Endothelial cell of umbilical vein (primary cell): ENCODE data around the gene TAF3. TPM values are rescaled to one million over a fixed set of nuclear protein-coding genes. Genes with fewer than 3 reads are reported as not detected.

Source experiments
- BruUV-seq: library from RNA; stranded (reverse); fragments of 400-500 nt; replicated peaks from 2 replicates; lab custom pipeline; 2021; lab: Mats Ljungman, UMichigan
- CTCF ChIA-PET: fragments of 300-600, 350-600 bp; sonication (Branson Sonifier 250); formaldehyde crosslinking; loops from one replicate; lab custom pipeline; 2021; ENCODE audit warnings: antibody characterized with exemption, inconsistent platforms; lab: Charles Lee
- POLR2A ChIA-PET: fragments of 300-600, 350-600 bp; sonication (Branson Sonifier 250); formaldehyde crosslinking; loops from one replicate; lab custom pipeline; 2021; ENCODE audit warnings: antibody characterized with exemption, inconsistent platforms; lab: Charles Lee
- DNase-seq: peaks from one replicate; pipeline ENCODE4 v3.0.0-alpha.2; 2011; ENCODE audit warnings: low read depth, low spot score
- FAIRE-seq: peaks from 2 replicates; lab custom pipeline; 2011; peaks lifted over from hg19 to GRCh38; lab: Jason Lieb, UNC
- H2AFZ ChIP-seq: 2 replicates; pipeline ENCODE4 v1.6.0; 2012; ENCODE audit warnings: low read depth, low read length, control low read depth, inconsistent platforms
- H3K27ac ChIP-seq: 2 replicates; pipeline ENCODE4 v1.5.1; 2011; ENCODE audit warnings: low read depth, mild to moderate bottlenecking, control low read depth, low read length, moderate library complexity; ENCODE audit not compliant: insufficient read depth
- H3K27me3 ChIP-seq, 2 experiments: 2 replicates each; pipeline versions ENCODE4 v1.6.0 to v1.6.1; 2011; ENCODE audit warnings: low read length in 2 of 2, mixed read lengths in 1 of 2; ENCODE audit not compliant: control insufficient read depth in 2 of 2, insufficient read depth in 2 of 2
- H3K36me3 ChIP-seq, 2 experiments: 2 replicates in 1 of 2; 3 replicates in 1 of 2; pipeline ENCODE4 v1.5.1; 2011; ENCODE audit warnings: low read length in 2 of 2, mild to moderate bottlenecking in 1 of 2, moderate library complexity in 1 of 2; ENCODE audit not compliant: control insufficient read depth in 2 of 2, insufficient read depth in 2 of 2; ENCODE audit errors: extremely low read depth in 1 of 2
- H3K4me1 ChIP-seq: 3 replicates; pipeline ENCODE4 v1.5.1; 2011; ENCODE audit warnings: mild to moderate bottlenecking, low read length; ENCODE audit not compliant: control insufficient read depth, insufficient read depth; ENCODE audit errors: extremely low read depth
- H3K4me2 ChIP-seq: 2 replicates; pipeline ENCODE4 v1.6.1; 2011; ENCODE audit warnings: low read length, control low read depth, mixed read lengths; ENCODE audit not compliant: insufficient read depth
- H3K4me3 ChIP-seq, 3 experiments: fragments of 200-600 bp in 1 of 3; sonication (generic), shearing (Covaris generic) in 1 of 3; replicated peaks in 1 of 3; 2 replicates each; pipeline ENCODE4 v1.5.1; 2011 to 2016; ENCODE audit warnings: control low read depth in 3 of 3, low read length in 3 of 3, mild to moderate bottlenecking in 2 of 3, inconsistent platforms in 1 of 3, low read depth in 1 of 3, moderate library complexity in 1 of 3; ENCODE audit not compliant: insufficient read depth in 1 of 3
- H3K79me2 ChIP-seq: 2 replicates; pipeline ENCODE4 v1.6.0; 2012; ENCODE audit warnings: low read length, inconsistent platforms; ENCODE audit not compliant: control insufficient read depth, insufficient read depth
- H3K9ac ChIP-seq: replicated peaks from 2 replicates; pipeline ENCODE3; 2011; ENCODE audit warnings: low read length, control low read depth; ENCODE audit not compliant: insufficient read depth; ENCODE audit errors: extremely low read depth
- H3K9me1 ChIP-seq: replicated peaks from 3 replicates; pipeline ENCODE4 v1.6.0; 2011; ENCODE audit warnings: mild to moderate bottlenecking, low read length; ENCODE audit not compliant: control insufficient read depth, insufficient read depth; ENCODE audit errors: extremely low read depth
- H3K9me3 ChIP-seq: replicated peaks from 2 replicates; pipeline ENCODE4 v1.5.1; 2012; ENCODE audit warnings: low read length, inconsistent platforms; ENCODE audit not compliant: control insufficient read depth, insufficient read depth
- H4K20me1 ChIP-seq: replicated peaks from 2 replicates; pipeline ENCODE3; 2011; ENCODE audit warnings: mild to moderate bottlenecking, low read length; ENCODE audit not compliant: control insufficient read depth, insufficient read depth; ENCODE audit errors: extremely low read depth
- CTCF ChIP-seq, 2 donors: IDR thresholded peaks; 1 replicate in 1 of 2; 2 replicates in 1 of 2; pipeline ENCODE4 v1.5.1; 2011; ENCODE audit warnings: low read length in 2 of 2, mild to moderate bottlenecking in 2 of 2, moderate library complexity in 2 of 2, control low read depth in 1 of 2, inconsistent platforms in 1 of 2, low read depth in 1 of 2; ENCODE audit not compliant: insufficient read depth in 1 of 2; ENCODE audit errors: extremely low read depth in 1 of 2
- EZH2 ChIP-seq: IDR thresholded peaks from 2 replicates; pipeline ENCODE4 v1.6.1; 2012; ENCODE audit warnings: borderline replicate concordance, low read depth, mild to moderate bottlenecking, moderate library complexity, low read length, inconsistent platforms; ENCODE audit not compliant: severe bottlenecking
- FOS ChIP-seq: IDR thresholded peaks from 2 replicates; pipeline ENCODE4 v1.6.1; 2011; ENCODE audit warnings: mild to moderate bottlenecking, low read length, moderate library complexity, borderline replicate concordance; ENCODE audit not compliant: insufficient read depth
- GATA2 ChIP-seq: IDR thresholded peaks from 2 replicates; pipeline ENCODE4 v1.7.0; 2011; ENCODE audit warnings: low read depth, mild to moderate bottlenecking, moderate library complexity, mixed read lengths, low read length; ENCODE audit not compliant: insufficient read length, insufficient read depth
- JUN ChIP-seq: IDR thresholded peaks from 2 replicates; pipeline ENCODE4 v1.6.1; 2011; ENCODE audit warnings: borderline replicate concordance, low read depth; ENCODE audit not compliant: insufficient read length, insufficient read depth
- MAX ChIP-seq: IDR thresholded peaks from 2 replicates; pipeline ENCODE4 v1.6.1; 2011; ENCODE audit not compliant: insufficient read depth, insufficient read length
- MYC ChIP-seq: IDR thresholded peaks from one replicate; pipeline ENCODE4 v1.6.1; 2011; ENCODE audit warnings: mild to moderate bottlenecking, low read depth, low read length
- POLR2A ChIP-seq: IDR thresholded peaks from 2 replicates; pipeline ENCODE4 v1.6.1; 2012; ENCODE audit warnings: low read depth, mild to moderate bottlenecking, control low read depth, low read length
- POLR2AphosphoS5 ChIP-seq: IDR thresholded peaks from 2 replicates; pipeline ENCODE4 v1.6.1; 2012; ENCODE audit warnings: low read depth, mild to moderate bottlenecking, control low read depth, low read length, moderate library complexity; ENCODE audit not compliant: insufficient read depth
- dilution Hi-C: fragments of 300-500 bp; cut with MboI; formaldehyde crosslinking; loops from one replicate; pipeline ENCODE4 v1.15.0; 2019; ENCODE audit warnings: low sequenced_read_pairs; ENCODE audit not compliant: extremely low pct_ligation_motif_present
- intact Hi-C: fragments of 100-400 bp; cut with micrococcal nuclease; formaldehyde crosslinking; loops from one replicate; pipeline ENCODE4 v1.10.0; 2022
- polyA plus RNA-seq, 4 experiments: library from polyadenylated mRNA; depleted of rRNA in 3 of 4; stranded (reverse) in 3 of 4; unstranded in 1 of 4; fragments of >200 nt; gene quantifications; 2 replicates each; pipeline versions ENCODE4 v1.2.1 to v1.2.3, GENCODE V29; 2011 to 2012; ENCODE audit warnings: missing spikeins in 1 of 4
- total RNA-seq: library from RNA; stranded (reverse); gene quantifications from 2 replicates; pipeline ENCODE4 v1.2.3, GENCODE V29; 2021

TAF3 gene
- total and polyA plus RNA-seq, 2 donors (not counting 3 experiments of a cell fraction or from before 2014, with no cell fraction given), result 2.4 to 10.5 TPM

GRCh38 chr10:7917736-7918135 is 99.4 kb downstream of the TAF3 start:
- Histone ChIP-seq H3K4me3 (no peak overlapping the region), H3K4me2 (no peak overlapping the region), H3K27me3 (no peaks in the 10 kb centered on the region), H3K27ac (no peak overlapping the region), H4K20me1 (no peaks in the 10 kb centered on the region), H2AFZ (no peak overlapping the region), H3K9ac (no peak overlapping the region), H3K9me3 (no peaks in the 10 kb centered on the region), H3K9me1 (no peaks in the 10 kb centered on the region), H3K4me1 (peaks cover 4% of the 10 kb centered on the region), H3K79me2 (peaks cover 2% of the 10 kb centered on the region), H3K36me3 (no peaks in the 10 kb centered on the region)
- ChIA-PET POLR2A (no interaction called here), CTCF (no interaction called here)
- DNase-seq, result no peak
- dilution Hi-C loops, result no loop called here
- intact Hi-C loops, result no loop called here
- no peak for FAIRE-seq
- TF ChIP-seq CTCF (IDR thresholded peaks at IDR 0.05; ENCODE audit: extremely low read depth in 1 of 2, insufficient read depth in 1 of 2, low read depth in 1 of 2, low read length in 2 of 2) (no peak), MAX (no peak), MYC (no peak), EZH2 (no peak), GATA2 (no peak), POLR2A (no peak), FOS (no peak), JUN (no peak), POLR2AphosphoS5 (no peak)
- BruUV-seq, result no TSS peak
